Activated CD4-positive, alpha-beta T cell treated with anti-CD3 and anti-CD28 coated beads, Interleukin-2, amount 50 U/mL, for 4 hours (primary cell): ENCODE measurements around the gene TRPC4.

Source experiments
- DNase-seq, 2 experiments: peaks; one replicate each; pipeline ENCODE4 v3.0.0-alpha.2; 2020

Gene TRPC4

GRCh38 chr13:37709318-37709717, 160.3 kb downstream of the TRPC4 start:
- DNase-seq = no peak

GRCh38 chr13:37707739-37708500, 161.7 kb downstream of the TRPC4 start:
- DNase-seq = no peak

GRCh38 chr13:37706041-37706440, 163.5 kb downstream of the TRPC4 start:
- DNase-seq = no peak

- DNase-seq = no peak
Observed at GRCh38 chr13:37701972-37702371, 167.6 kb downstream of the TRPC4 start.

- no peak for DNase-seq
Observed at GRCh38 chr13:37701306-37701705, 168.3 kb downstream of the TRPC4 start.

- no peak for DNase-seq
Observed at GRCh38 chr13:37700887-37701286, 168.7 kb downstream of the TRPC4 start.

- DNase-seq = no peak
Observed at GRCh38 chr13:37695200-37695599, 174.4 kb downstream of the TRPC4 start.

GRCh38 chr13:37690361-37690760, 179.2 kb downstream of the TRPC4 start:
- DNase-seq = no peak

- DNase-seq = no peak
Observed at GRCh38 chr13:37686501-37686900, 183.1 kb downstream of the TRPC4 start.

GRCh38 chr13:37685206-37685605, 184.4 kb downstream of the TRPC4 start:
- DNase-seq = no peak

GRCh38 chr13:37682496-37682895, 187.1 kb downstream of the TRPC4 start:
- DNase-seq = no peak

- no peak for DNase-seq
Observed at GRCh38 chr13:37681281-37682032, 188.1 kb downstream of the TRPC4 start.

GRCh38 chr13:37680137-37680536, 189.4 kb downstream of the TRPC4 start:
- DNase-seq = no peak

- DNase-seq = no peak
Observed at GRCh38 chr13:37679043-37679442, 190.5 kb downstream of the TRPC4 start.

GRCh38 chr13:37669845-37670244, 199.7 kb downstream of the TRPC4 start:
- no peak for DNase-seq

- DNase-seq = no peak
Observed at GRCh38 chr13:37667702-37668101, 201.9 kb downstream of the TRPC4 start.

GRCh38 chr13:37666036-37666435, 203.5 kb downstream of the TRPC4 start:
- DNase-seq = no peak

GRCh38 chr13:37665420-37665819, 204.2 kb downstream of the TRPC4 start:
- no peak for DNase-seq

- no peak for DNase-seq
Observed at GRCh38 chr13:37663724-37664123, 205.8 kb downstream of the TRPC4 start.

- no peak for DNase-seq
Observed at GRCh38 chr13:37662624-37663023, 206.9 kb downstream of the TRPC4 start.

- no peak for DNase-seq
Observed at GRCh38 chr13:37657956-37658355, 211.6 kb downstream of the TRPC4 start.

GRCh38 chr13:37657134-37657533, 212.4 kb downstream of the TRPC4 start:
- DNase-seq = no peak

GRCh38 chr13:37656247-37656940, 213.2 kb downstream of the TRPC4 start:
- DNase-seq = no peak

- no peak for DNase-seq
Observed at GRCh38 chr13:37652596-37652995, 217.0 kb downstream of the TRPC4 start.
